LNCAP (cell line): ENCODE measurements around the gene ANKRD50.

Experiments
- TF ChIP-seq, protein P1 (sequence below): fragments of 450-650 bp; IDR thresholded peaks from 2 replicates; pipeline ENCODE4 v1.5.1; 2017; ENCODE audit warnings: mild to moderate bottlenecking

Gene ANKRD50

DNA sequence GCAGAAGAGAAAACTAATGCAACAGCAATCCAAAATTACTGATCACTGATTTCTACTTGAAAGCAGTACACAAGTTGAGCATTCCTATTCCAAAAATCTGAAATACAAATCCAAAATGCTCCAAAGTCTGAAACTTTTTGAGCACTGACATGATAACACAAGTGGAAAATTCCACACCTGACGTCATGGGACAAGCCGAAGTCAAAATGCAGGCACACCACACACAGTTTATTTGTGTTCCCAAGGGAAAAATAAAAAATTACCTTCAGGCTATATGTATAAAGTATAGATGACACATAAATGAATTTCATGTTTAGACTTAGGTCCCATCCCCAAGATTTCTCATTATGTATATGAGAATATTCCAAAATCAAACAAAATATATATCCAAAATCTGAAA, 20.7 kb downstream of the ANKRD50 start:
- TF ChIP-seq, protein P1, sequence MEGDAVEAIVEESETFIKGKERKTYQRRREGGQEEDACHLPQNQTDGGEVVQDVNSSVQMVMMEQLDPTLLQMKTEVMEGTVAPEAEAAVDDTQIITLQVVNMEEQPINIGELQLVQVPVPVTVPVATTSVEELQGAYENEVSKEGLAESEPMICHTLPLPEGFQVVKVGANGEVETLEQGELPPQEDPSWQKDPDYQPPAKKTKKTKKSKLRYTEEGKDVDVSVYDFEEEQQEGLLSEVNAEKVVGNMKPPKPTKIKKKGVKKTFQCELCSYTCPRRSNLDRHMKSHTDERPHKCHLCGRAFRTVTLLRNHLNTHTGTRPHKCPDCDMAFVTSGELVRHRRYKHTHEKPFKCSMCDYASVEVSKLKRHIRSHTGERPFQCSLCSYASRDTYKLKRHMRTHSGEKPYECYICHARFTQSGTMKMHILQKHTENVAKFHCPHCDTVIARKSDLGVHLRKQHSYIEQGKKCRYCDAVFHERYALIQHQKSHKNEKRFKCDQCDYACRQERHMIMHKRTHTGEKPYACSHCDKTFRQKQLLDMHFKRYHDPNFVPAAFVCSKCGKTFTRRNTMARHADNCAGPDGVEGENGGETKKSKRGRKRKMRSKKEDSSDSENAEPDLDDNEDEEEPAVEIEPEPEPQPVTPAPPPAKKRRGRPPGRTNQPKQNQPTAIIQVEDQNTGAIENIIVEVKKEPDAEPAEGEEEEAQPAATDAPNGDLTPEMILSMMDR, result no peak

DNA sequence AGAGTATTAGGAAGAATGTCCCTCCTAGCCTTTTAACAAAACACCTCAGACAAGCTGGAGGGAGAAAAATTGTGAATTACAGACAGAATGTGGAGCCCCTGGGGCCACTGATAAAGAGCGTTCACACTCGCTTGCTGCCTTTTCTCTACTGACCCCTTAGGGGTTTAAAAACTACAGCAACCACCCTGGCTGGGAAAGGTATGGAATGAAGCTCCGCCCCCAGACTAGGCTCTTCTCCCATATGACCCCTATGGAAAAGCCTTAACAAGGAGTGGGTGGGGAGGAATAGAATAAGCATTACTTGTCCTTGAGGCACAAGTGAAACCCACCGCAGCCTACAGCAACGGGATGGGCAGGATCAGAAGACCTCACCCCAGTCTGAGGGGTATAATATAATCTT, 26.3 kb downstream of the ANKRD50 start:
- TF ChIP-seq, protein P1, result no peak

DNA sequence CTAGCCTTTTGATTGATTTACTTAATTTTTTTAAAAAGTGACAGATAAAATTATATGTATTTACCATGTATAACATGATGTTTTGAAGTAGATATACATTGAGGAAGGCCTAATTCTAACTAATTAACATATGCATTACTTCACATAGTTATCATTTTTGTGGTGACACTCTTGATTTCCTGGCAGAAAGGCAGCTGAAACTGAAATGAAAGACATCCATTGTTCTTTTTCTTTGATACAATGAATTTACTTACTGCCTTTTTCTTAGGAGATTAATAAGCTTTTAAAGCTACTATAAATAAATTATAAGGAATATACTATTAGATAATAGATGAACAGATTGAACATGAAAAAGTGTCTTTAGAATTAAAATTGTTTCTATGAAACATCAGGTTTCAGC, 26.7 kb downstream of the ANKRD50 start:
- TF ChIP-seq, protein P1, result no peak

DNA sequence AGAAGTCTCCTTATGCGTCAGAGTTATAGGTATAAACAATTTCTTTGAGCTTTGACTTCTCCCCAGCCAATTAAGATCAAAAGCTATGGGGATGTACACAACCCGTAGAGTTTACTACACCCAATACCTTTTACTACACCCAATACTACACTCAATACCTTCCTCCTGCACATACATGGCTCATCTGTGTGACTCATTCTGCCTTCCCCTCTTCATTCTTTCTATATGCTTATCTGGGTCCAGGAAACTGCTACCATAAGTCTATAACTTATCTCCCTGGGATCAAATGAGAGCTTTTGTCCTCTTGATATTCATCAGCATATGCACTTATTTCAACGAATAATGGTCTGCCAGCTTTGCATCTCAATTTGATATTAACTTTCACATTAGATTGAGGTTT, 28.2 kb downstream of the ANKRD50 start:
- TF ChIP-seq, protein P1, result no peak

DNA sequence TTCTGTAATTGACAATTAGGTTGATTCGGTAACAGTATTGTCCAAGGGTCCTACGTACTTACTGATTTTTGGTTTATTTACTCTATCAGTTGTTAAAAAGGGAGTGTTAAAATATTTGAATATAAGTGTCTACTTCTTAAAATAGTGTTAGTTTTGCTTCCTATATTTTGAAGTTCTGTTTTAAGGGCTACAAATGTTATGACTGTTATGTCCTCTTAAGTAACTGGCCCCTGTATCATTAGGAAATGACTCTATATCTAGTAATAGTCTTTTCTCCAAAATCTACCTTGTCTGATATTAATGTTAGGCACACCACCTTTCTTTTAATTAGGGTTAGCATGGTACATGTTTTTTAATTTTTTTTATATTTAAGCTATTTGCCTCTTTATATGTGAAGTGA, 30.1 kb downstream of the ANKRD50 start:
- TF ChIP-seq, protein P1, result no peak

DNA sequence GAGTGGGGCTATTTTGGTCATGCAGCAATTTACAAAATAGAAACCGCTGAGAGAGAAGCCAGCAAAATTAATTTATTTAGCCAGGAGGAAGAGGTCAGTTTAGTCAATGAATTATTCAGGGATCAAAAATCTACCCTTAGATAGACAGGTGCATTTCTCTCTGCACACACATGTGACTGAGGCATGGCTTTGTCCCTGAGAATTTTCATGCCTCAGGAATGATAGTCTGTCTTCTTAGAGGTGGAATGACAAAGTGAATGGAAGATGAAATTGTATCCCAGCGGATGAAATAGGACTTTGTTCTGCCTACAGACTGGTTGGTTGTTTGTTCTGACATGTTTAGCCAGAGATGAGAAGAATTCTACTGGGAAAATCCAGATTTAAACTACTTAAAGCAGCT, 46.0 kb downstream of the ANKRD50 start:
- TF ChIP-seq, protein P1, result no peak

DNA sequence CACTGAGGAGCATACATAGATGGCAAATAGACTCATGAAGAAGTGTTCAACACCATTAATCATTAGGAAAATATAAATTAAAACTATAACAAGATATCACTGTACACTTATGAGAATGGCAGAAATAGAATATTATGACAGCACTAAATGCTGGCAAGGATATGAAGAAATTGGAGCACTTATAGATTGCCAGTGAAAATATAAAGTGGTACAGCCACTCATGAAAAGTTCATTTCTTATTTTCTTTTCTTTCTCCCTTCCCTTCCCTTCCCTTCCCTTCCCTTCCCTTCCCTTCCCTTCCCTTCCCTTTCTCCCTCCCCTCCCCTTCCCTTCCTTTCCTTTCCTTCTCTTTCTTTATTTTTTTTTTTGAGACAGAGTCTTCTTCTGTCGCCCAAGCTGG, 53.7 kb downstream of the ANKRD50 start:
- TF ChIP-seq, protein P1, result no peak

DNA sequence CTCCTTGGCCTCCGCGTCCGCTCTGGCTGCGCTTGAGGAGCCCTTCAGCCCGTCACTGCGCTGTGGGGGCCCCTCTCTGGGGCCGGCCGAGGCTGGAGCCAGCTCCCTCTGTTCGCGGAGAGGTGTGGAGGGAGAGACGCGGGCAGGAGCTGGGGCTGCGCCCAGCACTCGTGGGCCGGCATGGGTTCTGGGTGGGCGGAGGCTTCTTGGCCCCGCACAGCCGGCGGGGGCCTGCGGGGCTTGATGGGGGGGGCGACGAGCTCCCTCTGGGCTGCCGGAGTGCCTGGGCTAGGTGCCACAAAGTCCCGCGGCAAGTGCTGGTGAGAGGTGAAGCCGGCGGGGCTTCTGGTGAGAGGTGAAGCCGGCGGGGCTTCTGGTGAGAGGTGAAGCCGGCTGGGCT, 61.9 kb downstream of the ANKRD50 start:
- TF ChIP-seq, protein P1, result no peak
